Endothelial cell of umbilical vein (primary cell): Measurements from ENCODE around the gene SYN1. TPM values are rescaled to one million over a fixed set of nuclear protein-coding genes. Genes with fewer than 3 reads are reported as not detected.

Experiments used
- BruUV-seq: library from RNA; stranded (reverse); fragments of 400-500 nt; replicated peaks from 2 replicates; lab custom pipeline; 2021; lab: Mats Ljungman, UMichigan
- CTCF ChIA-PET: fragments of 300-600, 350-600 bp; sonication (Branson Sonifier 250); formaldehyde crosslinking; loops from one replicate; lab custom pipeline; 2021; ENCODE audit warnings: antibody characterized with exemption, inconsistent platforms; lab: Charles Lee
- POLR2A ChIA-PET: fragments of 300-600, 350-600 bp; sonication (Branson Sonifier 250); formaldehyde crosslinking; loops from one replicate; lab custom pipeline; 2021; ENCODE audit warnings: antibody characterized with exemption, inconsistent platforms; lab: Charles Lee
- DNase-seq: peaks from one replicate; pipeline ENCODE4 v3.0.0-alpha.2; 2011; ENCODE audit warnings: low read depth, low spot score
- FAIRE-seq: peaks from 2 replicates; lab custom pipeline; 2011; peaks lifted over from hg19 to GRCh38; lab: Jason Lieb, UNC
- H2AFZ ChIP-seq: 2 replicates; pipeline ENCODE4 v1.6.0; 2012; ENCODE audit warnings: low read depth, low read length, control low read depth, inconsistent platforms
- H3K27ac ChIP-seq: 2 replicates; pipeline ENCODE4 v1.5.1; 2011; ENCODE audit warnings: low read depth, mild to moderate bottlenecking, control low read depth, low read length, moderate library complexity; ENCODE audit not compliant: insufficient read depth
- H3K27me3 ChIP-seq, 2 experiments: 2 replicates each; pipeline versions ENCODE4 v1.6.0 to v1.6.1; 2011; ENCODE audit warnings: low read length in 2 of 2, mixed read lengths in 1 of 2; ENCODE audit not compliant: control insufficient read depth in 2 of 2, insufficient read depth in 2 of 2
- H3K36me3 ChIP-seq, 2 experiments: 2 replicates in 1 of 2; 3 replicates in 1 of 2; pipeline ENCODE4 v1.5.1; 2011; ENCODE audit warnings: low read length in 2 of 2, mild to moderate bottlenecking in 1 of 2, moderate library complexity in 1 of 2; ENCODE audit not compliant: control insufficient read depth in 2 of 2, insufficient read depth in 2 of 2; ENCODE audit errors: extremely low read depth in 1 of 2
- H3K4me1 ChIP-seq: 3 replicates; pipeline ENCODE4 v1.5.1; 2011; ENCODE audit warnings: mild to moderate bottlenecking, low read length; ENCODE audit not compliant: control insufficient read depth, insufficient read depth; ENCODE audit errors: extremely low read depth
- H3K4me2 ChIP-seq: 2 replicates; pipeline ENCODE4 v1.6.1; 2011; ENCODE audit warnings: low read length, control low read depth, mixed read lengths; ENCODE audit not compliant: insufficient read depth
- H3K4me3 ChIP-seq, 3 experiments: fragments of 200-600 bp in 1 of 3; sonication (generic), shearing (Covaris generic) in 1 of 3; replicated peaks in 1 of 3; 2 replicates each; pipeline ENCODE4 v1.5.1; 2011 to 2016; ENCODE audit warnings: control low read depth in 3 of 3, low read length in 3 of 3, mild to moderate bottlenecking in 2 of 3, inconsistent platforms in 1 of 3, low read depth in 1 of 3, moderate library complexity in 1 of 3; ENCODE audit not compliant: insufficient read depth in 1 of 3
- H3K79me2 ChIP-seq: 2 replicates; pipeline ENCODE4 v1.6.0; 2012; ENCODE audit warnings: low read length, inconsistent platforms; ENCODE audit not compliant: control insufficient read depth, insufficient read depth
- H3K9ac ChIP-seq: replicated peaks from 2 replicates; pipeline ENCODE3; 2011; ENCODE audit warnings: low read length, control low read depth; ENCODE audit not compliant: insufficient read depth; ENCODE audit errors: extremely low read depth
- H3K9me1 ChIP-seq: replicated peaks from 3 replicates; pipeline ENCODE4 v1.6.0; 2011; ENCODE audit warnings: mild to moderate bottlenecking, low read length; ENCODE audit not compliant: control insufficient read depth, insufficient read depth; ENCODE audit errors: extremely low read depth
- H3K9me3 ChIP-seq: replicated peaks from 2 replicates; pipeline ENCODE4 v1.5.1; 2012; ENCODE audit warnings: low read length, inconsistent platforms; ENCODE audit not compliant: control insufficient read depth, insufficient read depth
- H4K20me1 ChIP-seq: replicated peaks from 2 replicates; pipeline ENCODE3; 2011; ENCODE audit warnings: mild to moderate bottlenecking, low read length; ENCODE audit not compliant: control insufficient read depth, insufficient read depth; ENCODE audit errors: extremely low read depth
- CTCF ChIP-seq, 2 donors: IDR thresholded peaks; 1 replicate in 1 of 2; 2 replicates in 1 of 2; pipeline ENCODE4 v1.5.1; 2011; ENCODE audit warnings: low read length in 2 of 2, mild to moderate bottlenecking in 2 of 2, moderate library complexity in 2 of 2, control low read depth in 1 of 2, inconsistent platforms in 1 of 2, low read depth in 1 of 2; ENCODE audit not compliant: insufficient read depth in 1 of 2; ENCODE audit errors: extremely low read depth in 1 of 2
- EZH2 ChIP-seq: IDR thresholded peaks from 2 replicates; pipeline ENCODE4 v1.6.1; 2012; ENCODE audit warnings: borderline replicate concordance, low read depth, mild to moderate bottlenecking, moderate library complexity, low read length, inconsistent platforms; ENCODE audit not compliant: severe bottlenecking
- FOS ChIP-seq: IDR thresholded peaks from 2 replicates; pipeline ENCODE4 v1.6.1; 2011; ENCODE audit warnings: mild to moderate bottlenecking, low read length, moderate library complexity, borderline replicate concordance; ENCODE audit not compliant: insufficient read depth
- GATA2 ChIP-seq: IDR thresholded peaks from 2 replicates; pipeline ENCODE4 v1.7.0; 2011; ENCODE audit warnings: low read depth, mild to moderate bottlenecking, moderate library complexity, mixed read lengths, low read length; ENCODE audit not compliant: insufficient read length, insufficient read depth
- JUN ChIP-seq: IDR thresholded peaks from 2 replicates; pipeline ENCODE4 v1.6.1; 2011; ENCODE audit warnings: borderline replicate concordance, low read depth; ENCODE audit not compliant: insufficient read length, insufficient read depth
- MAX ChIP-seq: IDR thresholded peaks from 2 replicates; pipeline ENCODE4 v1.6.1; 2011; ENCODE audit not compliant: insufficient read depth, insufficient read length
- MYC ChIP-seq: IDR thresholded peaks from one replicate; pipeline ENCODE4 v1.6.1; 2011; ENCODE audit warnings: mild to moderate bottlenecking, low read depth, low read length
- POLR2A ChIP-seq: IDR thresholded peaks from 2 replicates; pipeline ENCODE4 v1.6.1; 2012; ENCODE audit warnings: low read depth, mild to moderate bottlenecking, control low read depth, low read length
- POLR2AphosphoS5 ChIP-seq: IDR thresholded peaks from 2 replicates; pipeline ENCODE4 v1.6.1; 2012; ENCODE audit warnings: low read depth, mild to moderate bottlenecking, control low read depth, low read length, moderate library complexity; ENCODE audit not compliant: insufficient read depth
- dilution Hi-C: fragments of 300-500 bp; cut with MboI; formaldehyde crosslinking; loops from one replicate; pipeline ENCODE4 v1.15.0; 2019; ENCODE audit warnings: low sequenced_read_pairs; ENCODE audit not compliant: extremely low pct_ligation_motif_present
- intact Hi-C: fragments of 100-400 bp; cut with micrococcal nuclease; formaldehyde crosslinking; loops from one replicate; pipeline ENCODE4 v1.10.0; 2022
- polyA plus RNA-seq, 4 experiments: library from polyadenylated mRNA; depleted of rRNA in 3 of 4; stranded (reverse) in 3 of 4; unstranded in 1 of 4; fragments of >200 nt; gene quantifications; 2 replicates each; pipeline versions ENCODE4 v1.2.1 to v1.2.3, GENCODE V29; 2011 to 2012; ENCODE audit warnings: missing spikeins in 1 of 4
- total RNA-seq: library from RNA; stranded (reverse); gene quantifications from 2 replicates; pipeline ENCODE4 v1.2.3, GENCODE V29; 2021

Gene SYN1
- total and polyA plus RNA-seq, 2 donors (not counting 3 experiments of a cell fraction or from before 2014, with no cell fraction given) = not detected

GRCh38 chrX:47576021-47576898, 43.4 kb downstream of the SYN1 start:
- Histone ChIP-seq H3K4me3 (no peak overlapping the region), H3K9me3 (no peaks in the 10 kb centered on the region), H3K27me3 (no peaks in the 10 kb centered on the region), H4K20me1 (no peaks in the 10 kb centered on the region), H3K36me3 (peaks cover 0 to under 1% of the 10 kb centered on the region in 2 experiments), H3K4me1 (peaks cover 2% of the 10 kb centered on the region), H3K9ac (no peak overlapping the region), H3K79me2 (no peaks in the 10 kb centered on the region), H2AFZ (no peak overlapping the region), H3K9me1 (no peaks in the 10 kb centered on the region), H3K4me2 (no peak overlapping the region), H3K27ac (no peak overlapping the region)
- FAIRE-seq (no peak), DNase-seq (no peak)
- POLR2A ChIA-PET = no interaction called here
- BruUV-seq = no TSS peak
- intact Hi-C loops (no loop called here), dilution Hi-C loops (no loop called here)
- TF ChIP-seq MYC (no peak), GATA2 (no peak), POLR2AphosphoS5 (no peak), JUN (no peak), FOS (no peak), MAX (no peak), EZH2 (no peak), POLR2A (no peak), CTCF (IDR thresholded peaks at IDR 0.05; ENCODE audit: extremely low read depth in 1 of 2, insufficient read depth in 1 of 2, low read depth in 1 of 2, low read length in 2 of 2) (no peak)
- CTCF ChIA-PET = no interaction called here
